GM13976 (cell line): Measurements from ENCODE around the gene MTCP1.
A peak's percentile ranks its signal among the peaks of the same experiment; 100 is the strongest.

ENCODE experiments used
- DNase-seq: peaks from one replicate; pipeline ENCODE4 v3.0.0; 2012; ENCODE audit warnings: low spot score
- CTCF ChIP-seq: IDR thresholded peaks from 2 replicates; pipeline ENCODE4 v1.5.1; 2012; ENCODE audit warnings: borderline replicate concordance, mild to moderate bottlenecking; ENCODE audit not compliant: insufficient read depth; ENCODE audit errors: extremely low read depth, missing control alignments, control extremely low read depth
- in situ Hi-C: fragments of 300-500 bp; cut with MboI; formaldehyde crosslinking; loops from one replicate; pipeline ENCODE4 v1.12.0; 2022; ENCODE audit warnings: low sequenced_read_pairs, mixed read lengths, inconsistent platforms; ENCODE audit not compliant: unreplicated experiment

Gene MTCP1, protein sequence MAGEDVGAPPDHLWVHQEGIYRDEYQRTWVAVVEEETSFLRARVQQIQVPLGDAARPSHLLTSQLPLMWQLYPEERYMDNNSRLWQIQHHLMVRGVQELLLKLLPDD

GRCh38 chrX:155070975-155071693 lies at the start of gene MTCP1, which contains the start of the genes BRCC3 and CMC4:
TSS of gene MTCP1 (minus strand) at chrX:155071136. CDS start at chrX:155066010, 5,126 bp downstream.
TSS of gene BRCC3 (plus strand) at chrX:155071508. CDS start at chrX:155071528, 20 bp downstream.
TSS of gene CMC4 (minus strand) at chrX:155071136. CDS start at chrX:155064023, 7,113 bp downstream.
- in situ Hi-C loops, result no loop called here
- no peak for TF ChIP-seq CTCF

DNA sequence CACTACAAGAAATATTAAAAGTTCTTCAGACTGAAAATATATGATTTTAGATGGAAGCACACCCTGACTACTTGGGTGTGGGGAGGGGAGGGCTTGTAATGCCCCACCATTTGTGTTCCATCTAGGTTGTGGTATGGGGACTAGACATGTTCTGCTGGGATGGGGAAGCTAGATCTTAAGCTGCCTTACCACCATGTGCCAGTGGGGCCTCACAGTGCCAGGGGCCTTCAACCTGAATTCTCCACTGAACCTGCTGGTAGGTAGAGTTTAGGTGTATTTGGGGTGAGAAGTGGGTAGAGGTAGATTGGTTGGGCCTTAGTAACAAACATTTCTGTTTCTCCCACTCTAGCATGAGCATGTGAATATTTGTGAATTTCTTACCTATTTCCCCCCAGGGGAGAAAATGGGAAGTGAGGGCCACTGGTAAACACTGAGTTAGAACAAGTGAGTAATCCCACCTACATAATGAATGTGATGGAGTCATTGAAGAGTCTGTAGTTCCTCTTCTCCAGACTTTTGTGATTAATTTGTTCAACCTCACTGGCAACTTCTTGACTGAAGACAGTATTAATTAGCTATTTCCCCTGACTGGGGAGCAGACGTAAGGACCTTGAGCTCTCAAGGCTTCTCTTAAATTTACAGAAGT lies 44.4 kb upstream of the MTCP1 start:
- no peak for TF ChIP-seq CTCF
- DNase-seq, result no peak
- in situ Hi-C loops, result no loop called here

More at GRCh38 chrX:155070975-155071693, at the start of gene MTCP1, which contains the start of the genes BRCC3 and CMC4:
- DNase-seq, result peak; percentile 88

DNA sequence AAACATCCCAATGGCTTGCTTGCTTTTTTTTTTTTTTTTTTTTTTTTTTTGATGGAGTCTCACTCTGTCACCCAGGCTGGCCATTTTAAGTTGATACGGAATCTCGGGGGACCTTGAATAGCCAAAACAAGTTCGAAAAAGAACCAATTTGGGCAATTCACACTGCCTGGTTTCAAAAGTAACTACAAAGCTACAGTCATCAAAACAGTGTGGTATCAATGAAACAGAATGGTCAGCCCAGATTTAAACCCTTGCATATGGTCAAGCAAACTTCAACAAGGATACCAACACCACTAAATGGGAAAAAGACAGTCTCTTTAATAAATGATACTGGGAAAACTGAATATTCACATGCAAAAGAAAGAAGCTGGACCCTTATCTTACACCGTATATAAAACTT lies 42.2 kb upstream of the MTCP1 start:
- in situ Hi-C loops, result no loop called here
- no peak for DNase-seq
- TF ChIP-seq CTCF, result no peak

DNA sequence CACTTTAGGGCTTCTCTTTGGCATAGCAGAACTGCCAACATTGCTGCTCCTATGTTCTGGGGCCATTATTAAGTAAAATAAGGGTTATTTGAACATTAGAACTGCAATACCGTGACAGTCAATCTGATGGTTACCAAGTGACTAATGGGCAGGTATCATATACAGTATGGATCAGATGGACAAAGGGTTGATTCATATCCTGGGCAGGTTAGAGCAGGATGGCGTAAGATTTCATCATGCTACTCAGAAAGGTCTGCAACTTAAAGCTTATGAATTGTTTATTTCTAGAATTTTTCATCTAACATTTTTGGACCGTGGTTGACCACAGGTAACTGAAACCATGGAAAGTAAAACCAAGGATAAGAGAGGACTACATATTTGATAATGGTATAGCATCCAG lies 41.2 kb upstream of the MTCP1 start:
- in situ Hi-C loops, result no loop called here
- no peak for TF ChIP-seq CTCF
- no peak for DNase-seq

DNA sequence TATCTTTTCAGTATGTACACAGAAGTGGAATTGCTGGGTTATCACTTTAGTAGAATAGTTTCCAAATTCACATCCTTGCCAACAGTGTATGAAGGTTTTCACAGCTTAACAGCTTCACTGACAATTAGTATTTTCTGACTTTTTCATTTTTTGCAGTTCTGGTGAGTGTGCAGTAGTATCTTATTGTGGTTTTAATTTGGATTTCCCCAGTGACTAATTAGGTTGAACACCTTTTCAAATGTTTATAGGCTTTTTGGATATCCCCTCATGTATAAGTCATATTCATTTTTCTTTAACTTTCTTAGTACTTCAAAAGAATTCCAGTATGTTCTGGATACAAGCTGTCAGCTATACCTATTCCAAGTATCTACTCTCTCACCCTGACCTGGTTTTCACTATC lies 37.5 kb upstream of the MTCP1 start:
- no peak for TF ChIP-seq CTCF
- DNase-seq, result no peak
- in situ Hi-C loops, result no loop called here

- in situ Hi-C loops, result no loop called here
- no peak for DNase-seq
- TF ChIP-seq CTCF, result no peak
Observed at GRCh38 chrX:155105919-155106318, 35.0 kb upstream of the MTCP1 start.
